Transverse colon (tissue), 4 donors: ENCODE data around the gene CHIT1. TPM values are rescaled to one million over a fixed set of nuclear protein-coding genes. Genes with fewer than 3 reads are reported as not detected.

Experiments
- DNase-seq: peaks from one replicate; pipeline ENCODE4 v3.0.0-alpha.2; 2019
- H3K27ac ChIP-seq, 4 donors: fragments of 200-600 bp; sonication (generic); 2 replicates each; pipeline ENCODE4 v1.5.1; 2016 to 2018; ENCODE audit warnings: inconsistent platforms in 4 of 4
- H3K27me3 ChIP-seq: fragments of 200-600 bp; sonication (generic); 2 replicates; pipeline ENCODE4 v1.5.1; 2017; ENCODE audit warnings: inconsistent platforms
- H3K36me3 ChIP-seq, 4 donors: fragments of 200-600 bp; sonication (generic); 2 replicates each; pipeline ENCODE4 v1.5.1; 2017 to 2019; ENCODE audit warnings: inconsistent platforms in 4 of 4
- H3K4me1 ChIP-seq, 4 donors: fragments of 200-600 bp; sonication (generic); 2 replicates each; pipeline ENCODE4 v1.5.1; 2017 to 2020; ENCODE audit warnings: inconsistent platforms in 4 of 4
- H3K4me3 ChIP-seq, 4 donors: fragments of 200-600 bp; sonication (generic); 1 replicate in 1 of 4; 2 replicates in 3 of 4; pipeline versions ENCODE4 v1.5.1 to v1.6.1; 2017 to 2019; ENCODE audit warnings: inconsistent platforms in 4 of 4
- H3K9me3 ChIP-seq, 2 donors: fragments of 200-600 bp; sonication (generic); 2 replicates each; pipeline ENCODE4 v1.5.1; 2017 to 2019; ENCODE audit warnings: inconsistent platforms in 2 of 2
- EP300 ChIP-seq: sonication (generic); formaldehyde crosslinking; IDR thresholded peaks from one replicate; pipeline ENCODE4 v1.6.1; 2017; ENCODE audit warnings: antibody characterized with exemption, low read depth
- POLR2A ChIP-seq: fragments of 450-650 bp; IDR thresholded peaks from one replicate; pipeline ENCODE4 v1.6.1; 2016; ENCODE audit warnings: antibody characterized with exemption, mild to moderate bottlenecking, moderate library complexity
- POLR2AphosphoS5 ChIP-seq, 3 donors: sonication (generic); formaldehyde crosslinking; IDR thresholded peaks; one replicate each; pipeline ENCODE4 v1.6.1; 2016; ENCODE audit warnings: antibody characterized with exemption in 3 of 3
- WGBS, 2 donors: methylation state at CpG; one replicate each; pipeline ENCODE4 v1.1.5; 2018; ENCODE audit warnings: low coverage in 1 of 2; 5-methylcytosine and 5-hydroxymethylcytosine counted together
- in situ Hi-C, 4 donors: fragments of 200-750 bp; cut with MboI; loops; one replicate each; pipeline versions ENCODE4 v1.15.0 to v1.15.1; 2017; ENCODE audit warnings: low sequenced_read_pairs in 3 of 4, low pct_ligation_motif_present in 1 of 4, low pct_unique_long_range_greater_than_20kb in 1 of 4
- intact Hi-C: fragments of 100-400 bp; cut with DNase I; formaldehyde crosslinking; loops from one replicate; pipeline ENCODE4 v1.15.1; 2023; ENCODE audit warnings: low total_unique reads
- total RNA-seq, 4 donors: library from RNA; depleted of rRNA; stranded (reverse); fragments of >200 nt; gene quantifications; one replicate each; pipeline ENCODE4 v1.1.0, GENCODE V29; 2016
- TF ChIP-seq, protein P1 (sequence below), 5 experiments: fragments of 200-600 bp in 3 of 5; fragments of 450-650 bp in 2 of 5; sonication (generic) in 3 of 5; IDR thresholded peaks; 1 replicate in 2 of 5; 2 replicates in 3 of 5; pipeline ENCODE4 v1.5.1; 2016 to 2017; ENCODE audit warnings: antibody characterized with exemption in 5 of 5, inconsistent platforms in 3 of 5, mild to moderate bottlenecking in 2 of 5, moderate library complexity in 1 of 5

The CHIT1 gene
- total RNA-seq, 4 donors from 2014 or later = 0.79 TPM; not detected in 3

DNA sequence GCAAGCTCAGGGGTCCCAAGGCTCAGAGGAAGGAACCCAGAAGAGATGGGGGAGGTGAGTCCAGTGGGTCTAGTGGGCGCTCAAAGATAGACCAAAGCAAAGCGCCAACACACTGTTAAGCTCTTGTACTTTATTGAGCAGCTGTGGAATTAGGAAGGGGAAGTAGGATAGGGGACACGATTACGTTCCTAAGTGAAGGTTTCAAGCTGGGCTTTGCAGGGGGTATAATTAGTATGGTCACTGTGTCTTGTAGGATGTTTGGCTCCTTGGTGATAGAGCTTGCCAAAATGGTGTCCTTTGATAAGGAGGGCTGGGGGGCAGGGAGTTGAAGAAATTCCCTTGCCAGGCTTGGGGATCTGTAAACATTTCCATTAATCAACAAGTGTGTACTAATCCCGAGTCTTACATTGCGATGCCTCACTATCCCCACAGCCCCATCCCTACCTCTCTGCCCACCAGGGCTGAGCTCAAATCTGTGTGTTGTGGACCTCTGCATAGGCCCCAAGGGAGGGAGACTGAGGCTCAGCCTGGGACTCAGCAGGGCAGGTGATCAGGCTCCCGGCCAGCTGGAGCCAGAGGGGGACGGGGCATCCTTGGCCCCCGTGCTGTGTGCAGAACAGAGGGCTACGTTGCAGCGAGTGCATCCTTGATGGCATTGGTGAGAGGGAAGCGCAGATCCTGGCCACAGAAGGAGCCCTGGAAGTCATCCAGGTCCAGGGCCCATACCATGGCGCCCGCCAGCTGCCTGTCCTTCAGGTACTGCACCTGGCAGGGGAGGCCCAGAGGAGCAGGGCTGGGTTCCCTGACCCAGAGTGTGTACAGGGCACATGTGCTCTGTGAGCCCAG, 50.4 kb downstream of the CHIT1 start:
- WGBS, 2 donors = 87 to 94% methylated on average over 7 to 12 of the region's 14 CpGs
- in situ Hi-C loops = no loop called here
- DNase-seq = no peak

DNA sequence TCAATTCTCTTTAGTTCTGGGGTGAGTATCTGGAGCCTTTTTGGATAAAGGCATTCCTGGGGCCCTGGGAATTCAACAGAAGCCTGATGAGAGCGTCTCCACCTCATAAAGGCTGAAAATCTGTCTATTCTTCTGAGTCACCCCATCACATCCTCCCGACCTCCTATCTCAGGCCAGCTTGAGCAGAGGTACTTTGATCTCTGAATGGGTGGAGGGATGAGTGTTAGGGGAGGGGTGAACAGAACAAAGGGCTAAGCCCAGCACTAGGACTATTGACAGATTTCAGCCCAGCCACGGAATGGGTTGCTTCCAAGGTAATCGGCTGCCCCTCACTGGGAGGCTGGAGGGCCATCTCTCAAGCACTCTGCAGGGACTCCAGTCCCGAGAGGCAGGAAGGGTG, 51.4 kb downstream of the CHIT1 start:
- 61% methylated on average over 5 of the region's 5 CpGs; no CpG with 5 or more reads in 1 of the 2 donors for WGBS, 2 donors
- no peak overlapping the region for H3K4me3 ChIP-seq

More for the DNA sequence above, 50.4 kb downstream of the CHIT1 start:
- H3K27ac ChIP-seq = no peak overlapping the region
- no peaks in the 10 kb centered on the region for H3K27me3 ChIP-seq
- H3K36me3 ChIP-seq = no peaks in the 10 kb centered on the region
- H3K9me3 ChIP-seq = no peaks in the 10 kb centered on the region
- TF ChIP-seq POLR2A (no peak), EP300 (no peak), POLR2AphosphoS5 (IDR thresholded peaks at IDR 0.05) (no peak)
- TF ChIP-seq, protein P1, sequence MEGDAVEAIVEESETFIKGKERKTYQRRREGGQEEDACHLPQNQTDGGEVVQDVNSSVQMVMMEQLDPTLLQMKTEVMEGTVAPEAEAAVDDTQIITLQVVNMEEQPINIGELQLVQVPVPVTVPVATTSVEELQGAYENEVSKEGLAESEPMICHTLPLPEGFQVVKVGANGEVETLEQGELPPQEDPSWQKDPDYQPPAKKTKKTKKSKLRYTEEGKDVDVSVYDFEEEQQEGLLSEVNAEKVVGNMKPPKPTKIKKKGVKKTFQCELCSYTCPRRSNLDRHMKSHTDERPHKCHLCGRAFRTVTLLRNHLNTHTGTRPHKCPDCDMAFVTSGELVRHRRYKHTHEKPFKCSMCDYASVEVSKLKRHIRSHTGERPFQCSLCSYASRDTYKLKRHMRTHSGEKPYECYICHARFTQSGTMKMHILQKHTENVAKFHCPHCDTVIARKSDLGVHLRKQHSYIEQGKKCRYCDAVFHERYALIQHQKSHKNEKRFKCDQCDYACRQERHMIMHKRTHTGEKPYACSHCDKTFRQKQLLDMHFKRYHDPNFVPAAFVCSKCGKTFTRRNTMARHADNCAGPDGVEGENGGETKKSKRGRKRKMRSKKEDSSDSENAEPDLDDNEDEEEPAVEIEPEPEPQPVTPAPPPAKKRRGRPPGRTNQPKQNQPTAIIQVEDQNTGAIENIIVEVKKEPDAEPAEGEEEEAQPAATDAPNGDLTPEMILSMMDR (IDR thresholded peaks at IDR 0.05) = no peak
- H3K4me1 ChIP-seq = peaks cover 0 to 4% (median 0%) of the 10 kb centered on the region in 4 donors
- intact Hi-C loops = no loop called here
- no peak overlapping the region for H3K4me3 ChIP-seq

DNA sequence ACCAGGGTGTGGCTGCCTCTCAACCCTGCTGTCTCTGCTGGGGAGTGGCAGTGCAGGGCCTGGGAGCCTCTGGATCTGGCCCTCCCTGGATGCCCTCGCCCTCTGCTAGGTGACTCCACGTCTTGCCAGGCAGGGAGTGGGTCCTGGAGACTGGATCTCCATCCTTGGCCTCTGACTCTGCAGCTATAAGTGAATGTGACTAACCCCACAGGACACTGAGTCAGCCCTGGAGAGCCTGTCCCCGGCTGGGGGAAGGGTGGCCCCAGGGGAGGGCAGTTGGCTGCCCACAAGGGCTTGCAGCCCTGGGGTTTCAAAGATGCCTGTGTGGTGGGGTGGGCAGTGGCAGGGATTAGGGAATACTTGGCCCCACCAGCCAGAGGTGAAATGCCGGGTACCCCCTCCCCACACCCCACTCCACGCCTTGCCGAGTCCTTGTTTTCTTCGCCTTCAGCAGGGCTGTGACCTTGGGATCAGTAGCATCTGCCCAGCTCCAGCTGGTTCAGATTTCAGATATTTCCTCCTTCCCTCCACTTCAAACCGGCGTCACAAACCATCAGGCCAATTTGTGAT, 51.9 kb downstream of the CHIT1 start:
- no peak for DNase-seq
- intact Hi-C loops = no loop called here
- in situ Hi-C loops = no loop called here

More for the DNA sequence above, 51.4 kb downstream of the CHIT1 start:
- in situ Hi-C loops = no loop called here
- intact Hi-C loops = no loop called here
- TF ChIP-seq POLR2A (no peak), POLR2AphosphoS5 (IDR thresholded peaks at IDR 0.05) (no peak), EP300 (no peak)
- TF ChIP-seq, protein P1 (IDR thresholded peaks at IDR 0.05) = no peak
- no peaks in the 10 kb centered on the region for H3K9me3 ChIP-seq
- no peak for DNase-seq
- no peaks in the 10 kb centered on the region for H3K36me3 ChIP-seq
- H3K27me3 ChIP-seq = no peaks in the 10 kb centered on the region
- H3K4me1 ChIP-seq = peaks cover 0 to 4% (median 0%) of the 10 kb centered on the region in 4 donors
- no peak overlapping the region for H3K27ac ChIP-seq

DNA sequence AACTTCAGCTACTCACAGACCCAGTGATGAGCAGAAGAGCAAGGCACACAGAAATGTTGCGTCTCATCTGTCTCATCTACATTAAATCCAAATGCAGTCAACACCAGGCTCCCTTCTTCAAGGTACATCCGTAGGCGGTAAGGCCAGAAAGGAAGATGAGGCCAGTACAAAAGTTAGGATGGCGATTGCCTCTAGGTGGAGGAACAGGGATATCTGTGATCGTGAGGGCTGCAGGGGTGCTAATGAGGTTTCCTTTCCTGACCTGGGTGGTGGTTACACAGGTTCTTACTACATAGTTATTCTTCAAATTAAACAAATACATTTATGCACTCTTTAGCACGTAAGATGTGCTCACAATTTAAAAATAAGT, 52.5 kb downstream of the CHIT1 start:
- H3K27ac ChIP-seq = peak overlapping the region in 1 of 4 donors; percentile 16
- no peak for DNase-seq
- WGBS, 2 donors = 78 to 81% methylated on average over 6 of the region's 6 CpGs
- no peak for TF ChIP-seq POLR2A
- TF ChIP-seq, protein P1 (IDR thresholded peaks at IDR 0.05) = no peak
- no peak for TF ChIP-seq EP300
- no peak for TF ChIP-seq POLR2AphosphoS5 (IDR thresholded peaks at IDR 0.05)
- peaks cover 0 to 7% (median 0%) of the 10 kb centered on the region in 4 donors for H3K4me1 ChIP-seq
- intact Hi-C loops (no loop called here), in situ Hi-C loops (no loop called here)
- H3K4me3 ChIP-seq = no peak overlapping the region
- no peaks in the 10 kb centered on the region for H3K27me3 ChIP-seq
- no peaks in the 10 kb centered on the region for H3K9me3 ChIP-seq
- H3K36me3 ChIP-seq = no peaks in the 10 kb centered on the region

More for the DNA sequence above, 51.9 kb downstream of the CHIT1 start:
- no peaks in the 10 kb centered on the region for H3K36me3 ChIP-seq
- H3K27me3 ChIP-seq = no peaks in the 10 kb centered on the region
- no peak overlapping the region for H3K4me3 ChIP-seq
- peaks cover 0 to 4% (median 0%) of the 10 kb centered on the region in 4 donors for H3K4me1 ChIP-seq
- TF ChIP-seq, protein P1 (IDR thresholded peaks at IDR 0.05) = no peak
- no peak for TF ChIP-seq EP300
- no peak for TF ChIP-seq POLR2A
- TF ChIP-seq POLR2AphosphoS5 (IDR thresholded peaks at IDR 0.05) = no peak
- no peaks in the 10 kb centered on the region for H3K9me3 ChIP-seq
- H3K27ac ChIP-seq = peak overlapping the region in 1 of 4 donors; percentile 16
- 56% methylated on average over 9 of the region's 9 CpGs; no CpG with 5 or more reads in 1 of the 2 donors for WGBS, 2 donors
